ENCODE data around the gene CAB39. TPM values are rescaled to one million over a fixed set of nuclear protein-coding genes. Genes with fewer than 3 reads are reported as not detected.

Gene CAB39
- total RNA-seq, 1 experiment from 2014 or later: 72.1 TPM

DNA sequence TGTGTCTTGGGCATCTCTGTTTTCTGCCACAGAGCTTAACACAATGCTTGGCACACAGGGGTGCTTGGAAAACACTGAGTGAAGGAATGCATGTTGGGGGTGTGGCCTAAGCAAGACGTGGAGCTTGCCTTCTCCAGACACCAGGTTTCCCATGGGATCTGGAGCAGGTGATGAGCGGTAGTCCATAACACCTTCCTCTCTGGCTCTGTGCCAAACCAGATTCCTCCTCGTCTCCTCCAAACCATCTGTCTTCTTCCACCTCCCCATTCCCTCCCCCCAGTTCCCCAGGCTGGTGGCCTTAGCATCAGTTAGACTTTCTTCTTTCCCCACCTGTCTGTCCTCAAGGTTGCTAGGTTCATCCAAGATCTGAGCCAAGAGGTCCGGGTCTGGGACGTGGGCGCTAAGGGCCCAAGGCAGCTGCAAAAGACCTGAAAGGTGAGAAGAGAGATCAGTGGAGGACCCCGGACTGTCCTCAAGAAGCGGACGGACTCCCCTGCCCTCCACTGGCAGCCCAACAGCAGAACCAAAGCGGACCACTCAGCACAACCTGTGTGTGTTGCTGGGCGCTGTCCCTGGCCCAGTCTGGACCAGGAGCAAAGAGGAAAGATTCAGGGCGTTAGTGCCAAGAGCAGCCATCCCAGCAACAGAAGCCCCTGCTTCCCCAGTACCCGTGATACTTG is 150.9 kb downstream of the CAB39 start:
- DNase-seq (ENCODE audit: low read depth): no peak

DNA sequence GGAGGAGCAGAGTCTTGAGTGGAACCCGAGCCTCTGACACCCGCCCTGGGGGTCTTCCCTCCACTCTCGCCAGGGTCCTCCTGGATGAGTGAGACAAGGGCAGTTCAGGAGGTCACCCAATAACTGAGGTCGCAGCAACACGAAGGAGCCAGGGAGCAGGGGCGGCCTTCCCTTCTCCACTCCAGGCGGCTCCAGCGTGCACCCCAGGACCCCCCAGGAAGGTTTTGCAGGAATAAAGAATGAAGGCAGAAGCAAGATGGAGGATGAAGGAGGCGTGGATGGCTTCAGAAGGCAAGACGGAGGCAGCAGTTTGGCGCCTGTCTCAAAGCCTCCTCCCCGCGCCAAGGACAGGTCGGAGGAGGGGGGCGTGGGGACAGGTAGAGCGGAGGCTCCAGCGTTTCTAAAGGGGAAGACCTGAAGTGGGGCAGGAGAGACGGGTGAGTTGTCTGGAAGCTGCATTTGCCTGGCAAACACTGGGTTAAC is 151.5 kb downstream of the CAB39 start:
- DNase-seq (ENCODE audit: low read depth): no peak

DNA sequence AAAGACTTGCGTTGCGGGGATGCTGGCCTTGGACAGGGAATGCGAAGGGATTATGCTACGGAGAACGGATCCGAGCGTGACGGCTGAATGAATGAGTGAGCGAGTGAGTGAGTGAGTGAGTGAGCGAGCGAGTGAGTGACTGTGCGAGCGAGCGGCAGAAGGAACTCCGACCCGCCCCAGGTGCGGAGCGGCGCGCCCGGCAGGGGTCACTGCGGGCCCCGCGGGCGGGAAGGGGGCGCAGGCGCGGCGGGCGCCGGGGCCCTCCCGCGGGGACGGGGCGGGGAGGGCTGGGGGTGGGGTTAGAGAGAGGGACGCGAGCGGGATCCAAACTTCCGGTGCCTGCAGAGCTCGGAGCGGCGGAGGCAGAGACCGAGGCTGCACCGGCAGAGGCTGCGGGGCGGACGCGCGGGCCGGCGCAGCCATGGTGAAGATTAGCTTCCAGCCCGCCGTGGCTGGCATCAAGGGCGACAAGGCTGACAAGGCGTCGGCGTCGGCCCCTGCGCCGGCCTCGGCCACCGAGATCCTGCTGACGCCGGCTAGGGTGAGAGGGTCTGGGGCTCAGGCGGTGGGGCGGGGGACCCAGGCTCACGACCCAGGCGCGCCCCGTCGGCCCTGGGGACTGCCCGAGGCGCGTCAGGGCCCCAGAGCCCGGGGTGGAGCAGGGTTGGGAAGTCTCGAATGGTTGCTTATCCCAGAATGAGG is 152.1 kb downstream of the CAB39 start, which contains the start of gene ITM2C:
Gene ITM2C, plus strand, starts transcription at position 338 of the 702 bp plus-strand sequence. Its CDS starts 84 bp downstream, at position 422.
- peak; percentile 81 for DNase-seq (ENCODE audit: low read depth)

DNA sequence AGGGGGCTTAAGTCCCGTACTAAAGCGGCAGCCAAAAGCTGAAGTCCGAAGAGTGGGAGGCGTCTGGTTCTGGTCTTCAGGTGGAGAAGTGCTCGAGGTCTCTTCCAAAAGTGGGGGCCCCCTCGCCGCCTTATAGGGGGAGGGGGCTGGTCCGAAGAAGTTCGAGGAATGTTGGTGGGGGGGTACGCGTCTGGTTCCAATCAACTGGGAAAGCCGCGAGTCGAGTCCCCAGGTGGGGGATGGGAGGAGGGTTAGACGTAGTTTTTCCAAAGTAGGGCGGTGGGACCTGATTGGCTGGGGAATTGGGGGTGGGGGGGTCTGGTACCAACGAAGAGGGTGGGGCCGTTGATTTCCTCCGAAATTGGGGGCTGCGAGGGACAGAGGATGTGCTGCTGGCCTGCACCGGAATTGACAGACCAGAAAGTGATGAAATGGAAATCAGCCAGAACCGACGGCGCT is 152.7 kb downstream of the CAB39 start:
- no peak for DNase-seq (ENCODE audit: low read depth)

DNA sequence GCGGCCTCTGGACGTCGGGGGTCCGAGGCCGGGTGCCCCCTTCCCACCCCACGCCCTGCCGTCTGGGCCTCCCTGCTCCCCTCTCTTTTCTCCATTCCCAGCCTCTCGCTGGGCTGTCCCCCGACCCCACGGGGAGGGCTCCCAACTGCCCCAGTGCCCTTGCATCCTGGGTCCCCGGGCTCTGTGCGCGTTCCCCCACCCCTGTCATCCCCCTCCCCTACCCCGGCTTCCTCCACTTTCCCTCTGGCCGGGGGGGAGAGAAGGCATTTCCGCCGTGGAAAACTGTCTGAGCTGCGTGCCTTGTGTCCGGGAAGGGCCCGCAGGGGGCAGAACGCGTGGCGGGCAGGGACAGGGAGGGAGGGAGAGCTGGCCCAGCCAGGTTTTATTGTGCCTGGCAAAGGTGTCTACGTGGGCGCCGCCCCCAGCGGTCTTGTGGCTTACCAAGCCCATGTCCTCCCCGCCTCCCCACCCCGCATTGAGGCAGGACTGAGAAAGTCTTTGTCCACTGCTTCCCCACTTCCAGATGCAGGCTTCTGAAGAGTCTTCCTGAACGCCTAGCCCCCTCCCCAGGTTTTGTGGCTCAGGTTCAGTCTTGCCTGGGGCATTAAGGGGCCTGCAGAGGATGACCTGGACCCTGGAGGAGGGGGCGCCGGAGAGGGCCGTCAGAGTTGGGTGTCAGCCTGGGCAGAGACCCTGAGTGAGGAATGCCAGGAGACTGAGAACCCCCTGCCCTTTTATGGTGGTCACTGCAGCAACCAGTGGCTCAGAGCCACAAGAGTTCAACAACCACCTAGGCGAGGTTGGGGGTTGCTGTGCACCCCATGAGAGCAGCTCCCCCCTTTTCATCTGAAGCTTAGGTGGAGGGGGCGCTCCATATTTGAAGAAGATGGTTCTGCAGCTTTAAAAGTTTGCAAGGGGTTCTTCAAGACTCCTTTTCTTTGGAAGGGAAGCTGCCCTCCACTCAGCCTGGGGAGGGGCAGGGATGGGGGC is 153.4 kb downstream of the CAB39 start:
- DNase-seq (ENCODE audit: low read depth): peak; percentile 40

DNA sequence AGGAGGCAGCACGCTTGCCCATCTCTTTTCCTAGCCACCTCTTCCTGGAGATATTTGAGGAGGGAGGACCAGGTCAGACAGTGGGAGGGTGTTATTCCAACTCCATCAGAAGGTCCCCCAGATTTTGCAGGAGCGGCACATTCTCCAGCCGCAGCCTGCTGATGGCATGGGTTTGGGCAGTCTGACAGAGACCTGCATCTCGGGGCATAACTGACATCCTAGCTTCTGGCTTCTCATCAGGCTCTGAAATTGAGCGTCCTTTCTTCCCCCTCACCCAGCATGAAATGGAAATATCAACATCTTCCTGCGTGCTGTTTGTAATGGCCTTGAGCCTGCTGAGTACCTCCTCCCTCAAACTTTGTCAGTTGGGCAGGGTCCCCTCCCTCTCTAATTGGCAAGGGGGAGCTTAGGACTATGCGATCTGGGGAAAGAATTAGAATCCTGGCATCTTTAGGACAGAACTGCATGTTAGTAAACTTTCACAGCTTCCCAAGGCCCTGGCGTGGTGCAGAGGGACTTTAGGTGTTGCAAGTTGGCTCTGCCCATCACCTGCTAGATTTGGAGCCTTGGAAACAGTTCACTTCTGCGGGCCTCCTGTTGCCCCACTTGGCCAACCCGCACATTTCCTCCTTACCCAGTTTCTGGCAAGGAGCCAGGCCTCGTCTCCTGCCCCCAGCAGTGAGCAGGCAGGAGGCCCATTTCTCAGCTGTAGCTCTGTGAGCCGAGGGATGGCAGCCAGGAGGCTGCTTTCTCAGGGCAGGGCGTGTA is 154.3 kb downstream of the CAB39 start:
- peak; percentile 84 for DNase-seq (ENCODE audit: low read depth)

DNA sequence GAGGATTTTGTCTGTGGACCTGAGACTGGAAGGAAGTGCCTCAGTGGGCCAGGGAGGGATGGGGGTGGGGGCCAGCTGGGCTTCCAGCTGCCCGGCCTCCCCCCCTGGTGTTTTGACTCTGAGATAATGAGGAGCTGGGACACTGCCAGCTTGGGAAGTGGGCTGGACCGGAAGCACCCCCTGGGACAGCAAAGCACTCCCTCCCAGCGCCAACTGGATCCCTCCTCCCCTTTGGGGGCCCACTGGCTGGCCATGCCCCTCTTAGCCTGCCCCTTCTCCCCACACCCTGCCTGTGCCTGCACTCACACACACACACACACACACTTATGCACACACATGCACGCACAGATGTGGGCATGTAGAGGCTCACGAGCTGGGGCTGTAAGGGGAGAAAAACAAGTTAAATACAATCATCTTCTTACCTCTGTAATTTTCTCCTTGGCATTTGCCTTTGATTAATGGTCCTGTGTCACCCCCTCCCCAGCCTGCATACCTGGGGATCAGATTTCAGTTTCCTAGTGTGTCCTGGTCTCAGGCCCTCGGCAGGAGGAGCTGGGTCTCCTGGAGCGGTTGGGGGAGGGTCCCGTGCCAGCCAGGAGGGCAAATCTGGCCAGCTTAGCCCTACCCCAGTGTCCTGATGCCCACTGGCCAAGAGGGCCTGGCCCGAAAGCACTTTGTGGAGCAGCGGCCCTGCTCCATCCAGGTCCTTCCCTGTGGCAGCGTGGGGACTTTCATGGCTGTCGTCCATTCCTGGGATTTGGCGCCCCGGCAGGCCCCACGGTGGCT is 155.7 kb downstream of the CAB39 start:
- peak; percentile 31 for DNase-seq (ENCODE audit: low read depth)

DNA sequence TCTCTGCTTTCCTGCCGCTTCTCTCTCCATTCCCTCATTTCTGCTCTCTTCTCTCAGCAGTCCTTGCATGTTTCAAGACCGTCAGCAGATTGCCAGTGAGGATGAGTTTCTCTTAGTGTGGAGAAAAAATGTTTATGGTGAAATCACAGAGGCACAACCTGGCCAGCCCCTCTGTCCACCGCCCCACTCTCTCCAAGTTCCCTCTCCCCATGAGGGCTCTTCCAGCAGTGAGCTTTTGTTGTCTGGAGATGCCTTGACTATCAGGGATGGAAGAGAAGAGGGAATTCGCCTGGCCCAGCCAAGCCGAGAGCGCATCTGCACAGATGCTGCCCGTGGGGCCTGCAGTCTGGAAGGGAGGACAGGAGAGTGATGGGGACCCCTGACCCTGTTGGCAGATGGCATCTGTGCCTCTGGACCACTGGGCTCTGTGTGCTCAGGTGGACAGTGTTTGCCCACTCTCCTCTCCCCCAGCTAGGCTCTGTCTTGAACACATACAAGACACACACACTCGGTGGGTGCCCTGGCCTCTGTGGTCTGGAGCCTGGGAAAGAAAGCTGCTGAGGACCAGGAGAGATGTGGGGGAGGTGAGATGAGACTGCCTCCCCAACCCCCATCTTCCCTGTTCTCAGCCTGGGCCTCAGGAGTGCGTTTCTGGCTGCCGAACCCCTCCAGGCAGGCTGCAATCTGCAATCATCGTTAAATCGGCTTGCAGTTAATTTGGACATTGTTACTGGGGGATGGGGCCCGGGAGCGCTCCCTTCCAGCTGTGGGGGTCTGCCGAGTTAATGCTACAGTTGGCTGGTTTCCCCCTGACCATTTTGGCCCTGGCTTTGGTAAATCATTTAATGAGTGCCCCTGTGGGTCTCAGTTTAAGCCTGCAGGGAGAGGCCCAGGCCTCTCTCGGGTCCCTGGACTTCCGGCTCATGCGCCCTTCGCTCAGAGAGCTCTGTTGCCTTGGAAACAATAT is 156.6 kb downstream of the CAB39 start:
- no peak for DNase-seq (ENCODE audit: low read depth)

DNA sequence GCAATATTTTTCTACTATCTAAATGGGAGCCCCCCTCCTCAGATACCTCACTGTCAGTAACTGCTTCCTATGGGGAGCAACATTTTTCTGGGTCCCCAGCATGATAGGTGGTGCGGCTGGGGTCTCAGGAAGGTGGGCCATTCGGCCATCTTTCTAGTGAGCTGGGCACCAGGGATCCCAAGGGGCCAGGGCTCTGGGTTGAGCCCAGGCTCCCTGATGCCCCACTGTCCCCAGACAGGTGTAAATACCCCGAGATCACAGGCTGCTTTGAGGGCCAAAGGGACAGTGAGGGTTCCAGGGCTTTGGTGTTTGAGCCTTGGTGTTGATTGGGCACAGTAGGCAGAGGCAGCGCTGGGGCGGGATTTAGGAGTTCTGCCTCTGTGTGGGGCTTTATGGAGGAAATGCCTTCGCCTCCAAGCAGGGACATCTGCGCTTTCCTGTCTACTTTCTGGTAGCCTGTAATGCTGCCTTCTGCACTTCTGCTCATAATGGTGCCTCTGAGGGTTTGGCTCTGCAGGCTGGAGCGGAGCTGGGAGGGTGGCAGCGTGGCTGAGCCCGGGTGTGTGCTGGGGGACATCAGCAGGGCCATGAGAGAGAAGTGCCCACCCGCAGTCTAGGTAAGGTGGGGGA is 157.4 kb downstream of the CAB39 start:
- no peak for DNase-seq (ENCODE audit: low read depth)

Other genes starting within 250 kb of the CAB39 start
- gene ITM2C, start 152.1 kb downstream of the CAB39 start, total RNA-seq (2014; rRNA removed; shearing (Covaris generic)): 41.8 and 41.9 TPM in 2 replicates
- not detected in 2 replicates for gene GPR55, start 212.4 kb downstream of the CAB39 start, total RNA-seq (2014; rRNA removed; shearing (Covaris generic))